OCI-LY7 (cell line): ENCODE measurements around the gene RAD1.

Experiments used
- EZH2phosphoT487 ChIP-seq: fragments of 200-600 bp; sonication (generic); IDR thresholded peaks from 2 replicates; pipeline ENCODE4 v1.6.1; 2018; ENCODE audit warnings: low read depth, borderline replicate concordance, mild to moderate bottlenecking, mixed run types, antibody characterized with exemption, low read length, moderate library complexity, mixed read lengths
- TF ChIP-seq, protein P1 (sequence below): fragments of 200-600 bp; sonication (generic); conservative IDR thresholded peaks from 2 replicates; pipeline ENCODE4 v1.5.1; 2014; ENCODE audit warnings: mild to moderate bottlenecking, antibody characterized with exemption, low read length, moderate library complexity, mixed read lengths

DNA sequence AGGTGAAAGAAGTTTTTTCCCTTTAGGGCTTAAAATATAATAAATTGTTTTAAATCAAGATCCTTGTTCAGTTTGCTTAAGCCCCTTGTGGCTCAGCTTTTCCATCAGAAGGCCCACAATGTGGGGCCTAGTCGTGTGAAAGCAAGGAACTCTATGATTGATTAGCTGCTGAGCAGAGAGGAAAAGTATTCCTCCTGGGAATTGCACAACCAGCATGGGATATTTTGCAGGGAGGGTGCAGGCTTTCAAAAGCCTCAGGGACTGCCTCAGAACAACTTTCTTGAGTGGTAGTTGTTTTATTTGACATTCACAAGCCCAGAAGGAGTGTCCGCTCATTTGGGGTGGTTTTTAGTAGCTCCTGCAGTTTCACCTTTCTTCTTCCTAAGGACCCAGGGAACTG, 56.5 kb downstream of the RAD1 start:
- TF ChIP-seq, protein P1, sequence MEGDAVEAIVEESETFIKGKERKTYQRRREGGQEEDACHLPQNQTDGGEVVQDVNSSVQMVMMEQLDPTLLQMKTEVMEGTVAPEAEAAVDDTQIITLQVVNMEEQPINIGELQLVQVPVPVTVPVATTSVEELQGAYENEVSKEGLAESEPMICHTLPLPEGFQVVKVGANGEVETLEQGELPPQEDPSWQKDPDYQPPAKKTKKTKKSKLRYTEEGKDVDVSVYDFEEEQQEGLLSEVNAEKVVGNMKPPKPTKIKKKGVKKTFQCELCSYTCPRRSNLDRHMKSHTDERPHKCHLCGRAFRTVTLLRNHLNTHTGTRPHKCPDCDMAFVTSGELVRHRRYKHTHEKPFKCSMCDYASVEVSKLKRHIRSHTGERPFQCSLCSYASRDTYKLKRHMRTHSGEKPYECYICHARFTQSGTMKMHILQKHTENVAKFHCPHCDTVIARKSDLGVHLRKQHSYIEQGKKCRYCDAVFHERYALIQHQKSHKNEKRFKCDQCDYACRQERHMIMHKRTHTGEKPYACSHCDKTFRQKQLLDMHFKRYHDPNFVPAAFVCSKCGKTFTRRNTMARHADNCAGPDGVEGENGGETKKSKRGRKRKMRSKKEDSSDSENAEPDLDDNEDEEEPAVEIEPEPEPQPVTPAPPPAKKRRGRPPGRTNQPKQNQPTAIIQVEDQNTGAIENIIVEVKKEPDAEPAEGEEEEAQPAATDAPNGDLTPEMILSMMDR = no peak
- TF ChIP-seq EZH2phosphoT487 = no peak
